Uterus (tissue), 2 donors: ENCODE data around the gene FNBP1.

Experiments used
- POLR2A ChIP-seq, 2 donors: fragments of 450-650 bp; IDR thresholded peaks; one replicate each; pipeline ENCODE4 v1.6.1; 2016; ENCODE audit warnings: antibody characterized with exemption in 2 of 2, mild to moderate bottlenecking in 1 of 2, moderate library complexity in 1 of 2
- TF ChIP-seq, protein P1 (sequence below), 4 experiments: fragments of 200-600 bp in 2 of 4; fragments of 450-650 bp in 2 of 4; sonication (generic) in 2 of 4; IDR thresholded peaks; one replicate each; pipeline ENCODE4 v1.5.1; 2016 to 2019; ENCODE audit warnings: antibody characterized with exemption in 4 of 4, mild to moderate bottlenecking in 2 of 4, moderate library complexity in 1 of 4

DNA sequence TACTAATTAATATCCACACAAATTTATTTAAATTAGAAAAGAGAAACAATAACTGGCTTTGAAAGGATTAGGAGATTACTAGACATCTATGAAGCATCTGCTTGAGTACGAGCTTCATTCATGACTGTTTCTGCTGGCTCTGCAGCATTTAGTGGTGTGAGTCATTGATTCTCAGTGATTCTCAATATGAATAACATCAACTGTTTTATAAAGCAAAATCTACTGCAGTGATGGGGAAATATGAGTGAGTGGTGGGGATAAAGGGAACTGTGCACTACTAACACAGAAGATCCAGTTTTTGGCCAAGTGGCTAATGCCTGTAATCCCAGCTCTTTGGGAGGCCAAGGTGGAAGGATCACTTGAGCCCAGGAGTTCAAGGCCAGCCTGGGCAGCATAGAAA, 8.4 kb downstream of the FNBP1 start:
- TF ChIP-seq, protein P1, sequence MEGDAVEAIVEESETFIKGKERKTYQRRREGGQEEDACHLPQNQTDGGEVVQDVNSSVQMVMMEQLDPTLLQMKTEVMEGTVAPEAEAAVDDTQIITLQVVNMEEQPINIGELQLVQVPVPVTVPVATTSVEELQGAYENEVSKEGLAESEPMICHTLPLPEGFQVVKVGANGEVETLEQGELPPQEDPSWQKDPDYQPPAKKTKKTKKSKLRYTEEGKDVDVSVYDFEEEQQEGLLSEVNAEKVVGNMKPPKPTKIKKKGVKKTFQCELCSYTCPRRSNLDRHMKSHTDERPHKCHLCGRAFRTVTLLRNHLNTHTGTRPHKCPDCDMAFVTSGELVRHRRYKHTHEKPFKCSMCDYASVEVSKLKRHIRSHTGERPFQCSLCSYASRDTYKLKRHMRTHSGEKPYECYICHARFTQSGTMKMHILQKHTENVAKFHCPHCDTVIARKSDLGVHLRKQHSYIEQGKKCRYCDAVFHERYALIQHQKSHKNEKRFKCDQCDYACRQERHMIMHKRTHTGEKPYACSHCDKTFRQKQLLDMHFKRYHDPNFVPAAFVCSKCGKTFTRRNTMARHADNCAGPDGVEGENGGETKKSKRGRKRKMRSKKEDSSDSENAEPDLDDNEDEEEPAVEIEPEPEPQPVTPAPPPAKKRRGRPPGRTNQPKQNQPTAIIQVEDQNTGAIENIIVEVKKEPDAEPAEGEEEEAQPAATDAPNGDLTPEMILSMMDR (IDR thresholded peaks at IDR 0.05), result no peak
- no peak for TF ChIP-seq POLR2A (IDR thresholded peaks at IDR 0.05)
